CD8-positive, alpha-beta memory T cell (primary cell): ENCODE results near the gene SPDYE1. TPM values are rescaled to one million over a fixed set of nuclear protein-coding genes. Genes with fewer than 3 reads are reported as not detected.

Source experiments
- CTCF ChIA-PET: fragments of 350-600 bp; sonication (Branson Sonifier 250); formaldehyde crosslinking; loops from one replicate; lab custom pipeline; 2021; ENCODE audit warnings: antibody characterized with exemption; lab: Charles Lee
- POLR2A ChIA-PET: fragments of 350-600 bp; sonication (Branson Sonifier 250); formaldehyde crosslinking; loops from one replicate; lab custom pipeline; 2021; ENCODE audit warnings: antibody characterized with exemption; lab: Charles Lee
- DNase-seq, 5 donors: peaks; one replicate each; pipeline versions ENCODE4 v3.0.0 to v3.0.0-alpha.2; 2020 to 2022; ENCODE audit warnings: mixed read lengths in 1 of 5
- H3K27ac ChIP-seq: one replicate; pipeline ENCODE4 v1.7.0; 2013; ENCODE audit warnings: low read depth, mild to moderate bottlenecking, low read length, moderate library complexity
- H3K27me3 ChIP-seq: 2 replicates; pipeline ENCODE4 v1.7.0; 2013; ENCODE audit warnings: low read length, mild to moderate bottlenecking; ENCODE audit not compliant: insufficient read depth, poor library complexity, severe bottlenecking
- H3K36me3 ChIP-seq: 2 replicates; pipeline ENCODE4 v1.7.0; 2013; ENCODE audit warnings: mild to moderate bottlenecking, low read length, moderate library complexity; ENCODE audit not compliant: insufficient read depth
- H3K4me1 ChIP-seq: 2 replicates; pipeline ENCODE4 v1.7.0; 2013; ENCODE audit warnings: mild to moderate bottlenecking, low read length, moderate library complexity; ENCODE audit not compliant: insufficient read depth
- H3K4me3 ChIP-seq: 2 replicates; pipeline ENCODE4 v1.7.0; 2013; ENCODE audit warnings: mild to moderate bottlenecking, low read length
- H3K9me3 ChIP-seq: 2 replicates; pipeline ENCODE4 v1.7.0; 2013; ENCODE audit warnings: mild to moderate bottlenecking, low read length
- H3K27ac Mint-ChIP-seq, 8 donors: one replicate each; pipeline ENCODE4 v1.8.0; 2020 to 2021; ENCODE audit warnings: mixed read lengths in 8 of 8, mild to moderate bottlenecking in 6 of 8, inconsistent platforms in 3 of 8, moderate library complexity in 3 of 8
- H3K27me3 Mint-ChIP-seq, 2 donors: one replicate each; pipeline ENCODE4 v1.8.0; 2020 to 2021; ENCODE audit warnings: mixed read lengths in 2 of 2, mild to moderate bottlenecking in 1 of 2, moderate library complexity in 1 of 2
- H3K36me3 Mint-ChIP-seq, 3 donors: one replicate each; pipeline ENCODE4 v1.8.0; 2020 to 2021; ENCODE audit warnings: mixed read lengths in 3 of 3, inconsistent platforms in 1 of 3, mild to moderate bottlenecking in 1 of 3
- H3K4me1 Mint-ChIP-seq, 3 donors: one replicate each; pipeline ENCODE4 v1.8.0; 2020 to 2021; ENCODE audit warnings: mixed read lengths in 3 of 3, inconsistent platforms in 1 of 3, mild to moderate bottlenecking in 1 of 3
- H3K4me3 Mint-ChIP-seq, 7 donors: one replicate each; pipeline ENCODE4 v1.8.0; 2020 to 2021; ENCODE audit warnings: mixed read lengths in 7 of 7, mild to moderate bottlenecking in 6 of 7, moderate library complexity in 4 of 7, inconsistent platforms in 2 of 7
- H3K9me3 Mint-ChIP-seq, 5 donors: one replicate each; pipeline ENCODE4 v1.8.0; 2020 to 2022; ENCODE audit warnings: mixed read lengths in 5 of 5, mild to moderate bottlenecking in 3 of 5, moderate library complexity in 2 of 5, inconsistent platforms in 1 of 5
- polyA plus RNA-seq: library from polyadenylated mRNA; unstranded; fragments of 300-500 nt; fragmentation: Illumina TruSeq; gene quantifications from one replicate; pipeline ENCODE4 v1.2.3, GENCODE V29; 2021
- total RNA-seq, 2 experiments: library from RNA; stranded (reverse); gene quantifications; one replicate each; pipeline ENCODE4 v1.2.3, GENCODE V29; 2021

SPDYE1 gene
- total and polyA plus RNA-seq, 3 experiments from 2014 or later = 0.25 TPM; not detected in 2

DNA sequence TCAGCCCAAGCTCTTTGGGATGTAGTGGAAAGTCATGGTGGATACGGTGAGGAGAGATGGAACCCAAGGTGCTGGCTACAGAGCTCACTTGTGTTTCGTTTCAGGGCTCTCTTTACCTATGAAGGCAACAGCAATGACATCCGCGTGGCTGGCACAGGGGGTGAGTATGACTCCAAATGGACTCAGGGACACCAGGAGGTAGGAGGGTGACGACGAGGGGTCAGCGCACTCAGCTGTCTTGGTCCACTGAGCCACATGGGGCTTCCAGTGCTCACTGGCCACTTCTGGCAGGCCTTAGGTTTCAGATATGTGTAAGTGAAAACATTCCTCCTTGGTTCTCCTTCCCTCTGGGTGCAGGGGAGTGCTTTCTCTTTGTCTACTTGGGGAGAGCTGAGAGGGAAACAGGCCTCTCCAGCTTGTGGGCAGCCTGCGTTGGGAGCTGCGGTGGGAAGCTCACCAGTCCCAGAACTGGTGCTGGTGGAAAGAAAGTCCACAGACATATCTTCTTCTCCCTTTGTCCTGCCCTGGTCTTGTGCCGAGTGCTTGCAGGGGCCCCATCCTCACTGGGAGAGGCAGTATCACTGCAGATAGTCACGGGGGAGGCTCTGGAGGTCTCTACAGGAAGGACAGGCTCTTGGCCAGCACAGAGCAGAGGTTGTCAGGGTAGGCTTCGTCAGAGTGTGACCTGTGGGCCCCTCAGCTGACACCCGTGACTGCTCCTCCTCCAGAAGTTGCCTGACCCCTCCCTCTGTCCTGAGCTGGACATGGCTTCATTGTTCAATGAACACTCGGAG lies 52.6 kb downstream of the SPDYE1 start:
- Histone ChIP-seq H3K27ac (no peak overlapping the region), H3K4me1 (peaks cover 74% of the 10 kb centered on the region), H3K36me3 (peaks cover 52% of the 10 kb centered on the region), H3K9me3 (no peaks in the 10 kb centered on the region), H3K27me3 (no peaks in the 10 kb centered on the region), H3K4me3 (no peak overlapping the region)
- H3K27ac Mint-ChIP-seq = peak overlapping the region in 2 of 8 donors; percentile 23 to 91
- peaks cover 46 to 73% (median 73%) of the 10 kb centered on the region in 3 donors for H3K4me1 Mint-ChIP-seq
- ChIA-PET CTCF (interaction anchor here (1.2 kb wide), 1 partner anchor 22 kb away, joined by 3 read pairs; no protein-coding TSS in a partner anchor), POLR2A (no interaction called here)
- H3K27me3 Mint-ChIP-seq = no peaks in the 10 kb centered on the region
- H3K4me3 Mint-ChIP-seq = peak overlapping the region in 1 of 7 donors; percentile 46
- no peak for DNase-seq
- H3K36me3 Mint-ChIP-seq = peaks cover 0 to 79% (median 11%) of the 10 kb centered on the region in 3 donors
- no peaks in the 10 kb centered on the region for H3K9me3 Mint-ChIP-seq

DNA sequence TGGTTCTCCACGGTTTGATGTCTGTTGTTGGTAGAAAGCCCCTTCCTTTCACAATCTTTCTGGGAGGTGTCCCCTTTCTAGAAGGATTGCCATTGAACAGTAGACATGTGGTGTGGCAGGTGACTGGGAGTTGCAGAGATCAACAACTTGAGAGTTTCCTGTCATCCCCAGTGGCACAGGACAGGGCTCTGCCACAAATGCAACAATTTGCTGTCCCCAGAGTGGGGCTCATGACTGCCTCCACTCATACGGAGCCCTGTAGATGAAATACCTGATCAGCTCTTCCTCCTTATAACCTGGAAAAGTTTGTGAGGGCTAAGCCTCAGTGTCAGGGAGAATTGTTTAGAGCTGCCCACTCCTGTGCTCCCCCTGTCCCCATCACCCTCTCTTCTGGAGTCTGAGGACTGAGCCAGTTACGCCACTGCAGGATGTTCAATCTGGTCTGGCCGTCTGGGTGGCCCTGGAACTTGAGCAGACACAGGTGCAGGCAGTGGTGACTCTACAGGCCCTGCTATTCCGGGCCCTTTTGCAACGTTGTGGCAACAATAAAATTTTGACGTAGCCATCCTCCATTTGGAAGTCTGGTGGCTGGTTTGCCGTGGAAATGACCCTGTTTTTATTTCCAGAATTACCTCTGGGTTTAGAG lies 53.3 kb downstream of the SPDYE1 start:
- CTCF ChIA-PET = interaction anchor here (1.2 kb wide), 1 partner anchor 21 kb away, joined by 3 read pairs; no protein-coding TSS in a partner anchor

DNA sequence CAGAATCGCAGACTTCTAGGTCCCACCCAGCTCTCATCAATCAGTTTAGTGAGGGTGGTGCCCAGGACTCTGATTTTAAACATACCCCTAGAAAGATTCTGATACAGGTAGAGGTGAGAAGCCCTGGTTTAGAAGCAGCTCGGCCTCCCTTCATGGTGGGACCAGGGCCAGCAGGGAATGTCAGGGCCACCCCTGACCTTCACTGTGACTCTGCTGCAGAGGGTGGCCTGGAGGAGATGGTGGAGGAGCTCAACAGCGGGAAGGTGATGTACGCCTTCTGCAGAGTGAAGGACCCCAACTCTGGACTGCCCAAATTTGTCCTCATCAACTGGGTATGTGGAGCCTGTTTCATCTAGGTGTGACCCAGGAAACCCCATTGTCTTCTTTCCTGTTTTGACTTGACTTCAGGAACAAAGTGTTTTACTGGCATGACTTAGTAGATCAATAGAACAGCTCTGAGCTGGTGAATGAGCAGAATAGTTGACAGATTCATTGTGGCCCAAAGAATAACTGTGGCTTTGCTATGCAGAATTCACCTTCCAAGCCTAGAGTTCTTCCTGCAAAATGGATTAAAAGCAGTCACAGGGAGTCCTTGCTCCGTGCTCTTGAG lies 54.0 kb downstream of the SPDYE1 start:
- ChIA-PET POLR2A (no interaction called here), CTCF (no interaction called here)
- peaks cover 40 to 70% (median 68%) of the 10 kb centered on the region in 3 donors for H3K4me1 Mint-ChIP-seq
- no peak overlapping the region for H3K27ac ChIP-seq
- H3K4me3 Mint-ChIP-seq = peak overlapping the region in 2 of 7 donors; percentile 9 to 37
- no peaks in the 10 kb centered on the region for H3K27me3 ChIP-seq
- peaks cover 54% of the 10 kb centered on the region for H3K36me3 ChIP-seq
- peaks cover 65% of the 10 kb centered on the region for H3K4me1 ChIP-seq
- H3K36me3 Mint-ChIP-seq = peaks cover 0 to 82% (median 11%) of the 10 kb centered on the region in 3 donors
- peak overlapping the region in 5 of 8 donors; percentile 29 to 84 (median 40) for H3K27ac Mint-ChIP-seq
- DNase-seq = no peak
- no peaks in the 10 kb centered on the region for H3K9me3 ChIP-seq
- H3K27me3 Mint-ChIP-seq = no peaks in the 10 kb centered on the region
- H3K4me3 ChIP-seq = no peak overlapping the region
- no peaks in the 10 kb centered on the region for H3K9me3 Mint-ChIP-seq

More for the DNA sequence above, 53.3 kb downstream of the SPDYE1 start:
- H3K4me3 Mint-ChIP-seq = no peak overlapping the region
- H3K36me3 Mint-ChIP-seq = peaks cover 0 to 81% (median 11%) of the 10 kb centered on the region in 3 donors
- H3K27me3 Mint-ChIP-seq = no peaks in the 10 kb centered on the region
- no peak for DNase-seq
- H3K9me3 Mint-ChIP-seq = no peaks in the 10 kb centered on the region
- H3K36me3 ChIP-seq = peaks cover 49% of the 10 kb centered on the region
- peaks cover 44 to 73% (median 72%) of the 10 kb centered on the region in 3 donors for H3K4me1 Mint-ChIP-seq
- H3K27ac Mint-ChIP-seq = peak overlapping the region in 4 of 8 donors; percentile 17 to 84 (median 48)
- POLR2A ChIA-PET = no interaction called here
- no peak overlapping the region for H3K27ac ChIP-seq
- no peaks in the 10 kb centered on the region for H3K27me3 ChIP-seq
- no peaks in the 10 kb centered on the region for H3K9me3 ChIP-seq
- peaks cover 71% of the 10 kb centered on the region for H3K4me1 ChIP-seq
- no peak overlapping the region for H3K4me3 ChIP-seq

DNA sequence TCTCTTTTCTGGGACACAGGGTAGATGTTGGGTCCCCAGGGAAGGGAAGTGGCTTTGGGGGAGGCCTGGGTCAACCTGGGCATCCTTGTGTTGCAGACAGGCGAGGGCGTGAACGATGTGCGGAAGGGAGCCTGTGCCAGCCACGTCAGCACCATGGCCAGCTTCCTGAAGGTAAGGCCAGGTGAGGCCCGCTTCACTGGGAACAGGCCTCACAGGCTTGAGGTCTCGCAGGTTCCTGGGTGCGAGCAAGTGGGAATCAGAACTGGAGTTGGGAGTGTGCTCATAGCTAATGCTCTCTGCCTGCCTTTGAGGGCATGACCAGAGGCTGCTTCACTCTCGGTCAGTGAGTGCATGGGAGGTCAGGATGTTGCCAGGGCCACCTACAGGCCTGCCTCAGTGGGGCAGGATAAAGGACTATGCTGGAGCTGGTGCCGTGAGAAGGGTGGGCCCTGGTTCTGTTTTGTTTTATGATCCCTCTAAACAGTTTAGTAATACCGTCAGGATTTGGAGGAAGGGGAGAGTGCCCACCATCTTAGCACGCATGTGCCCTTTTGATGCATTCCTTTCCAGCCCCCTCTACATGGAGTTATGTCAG lies 55.2 kb downstream of the SPDYE1 start:
- H3K4me1 ChIP-seq = peaks cover 54% of the 10 kb centered on the region
- H3K4me3 ChIP-seq = no peak overlapping the region
- H3K9me3 ChIP-seq = no peaks in the 10 kb centered on the region
- Mint-ChIP-seq H3K9me3 (no peaks in the 10 kb centered on the region), H3K36me3 (peaks cover 0 to 84% (median 7%) of the 10 kb centered on the region in 3 donors), H3K4me3 (no peak overlapping the region), H3K27me3 (no peaks in the 10 kb centered on the region), H3K4me1 (peaks cover 30 to 59% (median 57%) of the 10 kb centered on the region in 3 donors), H3K27ac (peak overlapping the region in 2 of 8 donors; percentile 35 to 42)
- POLR2A ChIA-PET = no interaction called here
- H3K27ac ChIP-seq = no peak overlapping the region
- H3K27me3 ChIP-seq = no peaks in the 10 kb centered on the region
- no peak for DNase-seq
- CTCF ChIA-PET = no interaction called here
- peaks cover 65% of the 10 kb centered on the region for H3K36me3 ChIP-seq

DNA sequence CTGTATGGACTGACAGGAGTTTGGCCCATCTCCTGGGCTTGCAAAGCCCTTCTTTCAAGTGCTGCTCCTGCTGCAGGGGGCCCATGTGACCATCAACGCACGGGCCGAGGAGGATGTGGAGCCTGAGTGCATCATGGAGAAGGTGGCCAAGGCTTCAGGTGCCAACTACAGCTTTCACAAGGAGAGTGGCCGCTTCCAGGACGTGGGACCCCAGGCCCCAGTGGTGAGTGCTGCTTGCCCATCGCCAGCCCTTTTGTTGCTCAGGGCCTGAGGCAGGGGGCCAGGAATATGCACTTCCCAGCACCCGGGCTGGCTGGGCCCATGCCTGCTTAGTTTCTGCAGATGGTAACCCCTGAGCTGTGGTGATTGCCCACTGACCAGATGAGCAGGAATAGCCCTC lies 59.0 kb downstream of the SPDYE1 start:
- CTCF ChIA-PET = interaction anchor here (1.7 kb wide), 1 partner anchor 12 kb away, joined by 6 read pairs; the partner anchor contains the start of gene DBNL

DNA sequence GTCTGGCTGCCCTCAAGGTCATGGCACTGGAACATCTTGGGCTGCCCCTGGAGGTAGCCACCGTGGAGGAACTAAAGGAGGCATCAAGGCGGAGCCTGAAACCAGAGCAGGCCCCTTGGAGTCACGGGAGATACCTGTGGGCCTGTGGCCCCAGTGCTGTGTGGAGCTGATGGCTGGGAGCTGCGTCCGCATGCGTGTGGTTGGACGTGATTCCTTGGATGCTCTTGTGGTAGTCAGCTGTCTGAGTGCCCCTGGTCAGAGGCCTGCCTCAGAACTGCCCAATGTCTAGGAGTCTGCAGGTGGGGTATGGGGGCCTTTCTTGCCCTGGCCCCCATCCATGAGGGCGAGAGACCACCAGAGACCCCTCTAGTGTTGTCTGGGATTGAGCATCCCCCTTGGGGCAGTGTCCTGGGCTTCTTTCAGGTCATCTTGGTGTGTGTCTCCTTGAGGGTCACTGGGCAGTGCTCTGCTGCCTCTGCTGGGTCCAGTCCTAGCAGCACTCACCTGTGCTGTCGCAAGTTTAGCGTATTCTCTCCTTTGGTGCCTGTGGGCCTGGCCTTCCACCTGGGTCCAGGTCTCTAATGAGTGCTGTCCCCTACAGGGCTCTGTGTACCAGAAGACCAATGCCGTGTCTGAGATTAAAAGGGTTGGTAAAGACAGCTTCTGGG lies 59.6 kb downstream of the SPDYE1 start:
- H3K4me1 ChIP-seq = peaks cover 14% of the 10 kb centered on the region
- H3K27ac ChIP-seq = no peak overlapping the region
- H3K27me3 ChIP-seq = no peaks in the 10 kb centered on the region
- no peak overlapping the region for H3K4me3 ChIP-seq
- Mint-ChIP-seq H3K4me1 (peaks cover 8 to 23% (median 22%) of the 10 kb centered on the region in 3 donors), H3K27ac (peak overlapping the region in 2 of 8 donors; percentile 23 to 54), H3K27me3 (no peaks in the 10 kb centered on the region), H3K9me3 (no peaks in the 10 kb centered on the region), H3K4me3 (no peak overlapping the region), H3K36me3 (peaks cover 0 to 88% (median 7%) of the 10 kb centered on the region in 3 donors)
- no peaks in the 10 kb centered on the region for H3K9me3 ChIP-seq
- H3K36me3 ChIP-seq = peaks cover 71% of the 10 kb centered on the region
- DNase-seq = no peak
- POLR2A ChIA-PET = no interaction called here
- CTCF ChIA-PET = no interaction called here

More for the DNA sequence above, 59.0 kb downstream of the SPDYE1 start:
- Mint-ChIP-seq H3K36me3 (peaks cover 0 to 91% (median 7%) of the 10 kb centered on the region in 3 donors), H3K9me3 (no peaks in the 10 kb centered on the region), H3K27ac (peak overlapping the region in 1 of 8 donors; percentile 54), H3K4me3 (no peak overlapping the region), H3K4me1 (peaks cover 12 to 28% (median 26%) of the 10 kb centered on the region in 3 donors), H3K27me3 (no peaks in the 10 kb centered on the region)
- Histone ChIP-seq H3K27ac (no peak overlapping the region), H3K9me3 (no peaks in the 10 kb centered on the region), H3K36me3 (peaks cover 74% of the 10 kb centered on the region), H3K4me3 (no peak overlapping the region), H3K4me1 (peaks cover 20% of the 10 kb centered on the region), H3K27me3 (no peaks in the 10 kb centered on the region)
- POLR2A ChIA-PET = no interaction called here
- no peak for DNase-seq
